B cell (primary cell): ENCODE measurements around the gene TRAF4. TPM values are rescaled to one million over a fixed set of nuclear protein-coding genes. Genes with fewer than 3 reads are reported as not detected.

Experiments
- ATAC-seq: fragments of 200-7000 bp; cut with Tn5 transposase; one replicate; pipeline ENCODE4 v1.10.0; 2021; ENCODE audit warnings: low read depth, mild to moderate bottlenecking, moderate number of reproducible peaks, moderate library complexity
- CTCF ChIA-PET: fragments of 350-600 bp; sonication (Branson Sonifier 250); formaldehyde crosslinking; loops from one replicate; lab custom pipeline; 2021; ENCODE audit warnings: antibody characterized with exemption, inconsistent platforms; lab: Charles Lee
- POLR2A ChIA-PET: fragments of 350-600 bp; sonication (Branson Sonifier 250); formaldehyde crosslinking; loops from one replicate; lab custom pipeline; 2021; ENCODE audit warnings: antibody characterized with exemption; lab: Charles Lee
- DNase-seq: peaks from one replicate; pipeline ENCODE4 v3.0.0; 2013
- H2AFZ ChIP-seq: 2 replicates; pipeline ENCODE4 v1.6.1; 2012; ENCODE audit warnings: mild to moderate bottlenecking, low read depth, low read length; ENCODE audit not compliant: insufficient read depth, poor library complexity, severe bottlenecking
- H3K27ac ChIP-seq, 2 donors: 1 replicate in 1 of 2; 2 replicates in 1 of 2; pipeline ENCODE4 v1.5.1; 2012 to 2013; ENCODE audit warnings: low read length in 2 of 2, mild to moderate bottlenecking in 2 of 2, moderate library complexity in 1 of 2
- H3K27me3 ChIP-seq, 4 experiments: fragments of 200-600 bp in 1 of 4; sonication (generic) in 1 of 4; replicated peaks in 1 of 4; 1 replicate in 2 of 4; 2 replicates in 2 of 4; pipeline versions ENCODE4 v1.6.1 to v1.7.0; 2013 to 2016; ENCODE audit warnings: low read length in 3 of 4, mild to moderate bottlenecking in 2 of 4, mixed read lengths in 1 of 4, moderate library complexity in 1 of 4; ENCODE audit not compliant: insufficient read depth in 4 of 4, control insufficient read depth in 3 of 4; ENCODE audit errors: control extremely low read depth in 1 of 4
- H3K36me3 ChIP-seq, 2 experiments: replicated peaks in 1 of 2; 1 replicate in 1 of 2; 2 replicates in 1 of 2; pipeline versions ENCODE4 v1.6.1 to v1.7.1; 2013; ENCODE audit warnings: low read length in 1 of 2; ENCODE audit not compliant: insufficient read depth in 2 of 2, control insufficient read depth in 1 of 2; ENCODE audit errors: control extremely low read depth in 1 of 2, extremely low read depth in 1 of 2
- H3K4me1 ChIP-seq, 2 donors: fragments of 200-600 bp in 1 of 2; sonication (generic) in 1 of 2; 1 replicate in 1 of 2; 2 replicates in 1 of 2; pipeline versions ENCODE4 v1.5.1 to v1.6.1; 2013 to 2017; ENCODE audit warnings: low read length in 2 of 2; ENCODE audit not compliant: control insufficient read depth in 2 of 2, insufficient read depth in 2 of 2
- H3K4me2 ChIP-seq: replicated peaks from 2 replicates; pipeline ENCODE3; 2012; ENCODE audit warnings: mild to moderate bottlenecking, low read depth, low read length; ENCODE audit not compliant: poor library complexity, severe bottlenecking
- H3K4me3 ChIP-seq, 5 experiments: fragments of 200-600 bp in 1 of 5; sonication (generic) in 1 of 5; 1 replicate in 3 of 5; 2 replicates in 2 of 5; pipeline versions ENCODE4 v1.5.1 to v1.7.0; 2011 to 2016; ENCODE audit warnings: low read length in 4 of 5, mild to moderate bottlenecking in 4 of 5, low read depth in 2 of 5, control low read depth in 1 of 5, moderate library complexity in 1 of 5; ENCODE audit not compliant: insufficient read depth in 1 of 5; ENCODE audit errors: control extremely low read depth in 1 of 5, extremely low read depth in 1 of 5
- H3K79me2 ChIP-seq: fragments of 200-600 bp; sonication (generic); one replicate; pipeline ENCODE4 v1.6.0; 2016; ENCODE audit warnings: low read length; ENCODE audit not compliant: control insufficient read depth, insufficient read depth
- H3K9ac ChIP-seq: fragments of 200-600 bp; sonication (generic); 2 replicates; pipeline ENCODE4 v1.6.1; 2017; ENCODE audit warnings: mild to moderate bottlenecking, low read length, moderate library complexity
- H3K9me3 ChIP-seq, 3 donors: one replicate each; pipeline versions ENCODE4 v1.6.1 to v1.7.1; 2013; ENCODE audit warnings: low read length in 2 of 3; ENCODE audit not compliant: control insufficient read depth in 2 of 3, insufficient read depth in 1 of 3; ENCODE audit errors: control extremely low read depth in 1 of 3
- H4K20me1 ChIP-seq: 2 replicates; pipeline ENCODE4 v1.6.0; 2012; ENCODE audit warnings: mild to moderate bottlenecking, low read length; ENCODE audit not compliant: insufficient read depth, control insufficient read depth, poor library complexity, severe bottlenecking
- H3K27ac Mint-ChIP-seq: one replicate; pipeline ENCODE4 v1.8.0; 2021; ENCODE audit warnings: mixed read lengths
- H3K27me3 Mint-ChIP-seq: one replicate; pipeline ENCODE4 v1.8.0; 2021; ENCODE audit warnings: mixed read lengths
- H3K4me1 Mint-ChIP-seq: one replicate; pipeline ENCODE4 v1.8.0; 2021; ENCODE audit warnings: mixed read lengths
- H3K4me3 Mint-ChIP-seq: one replicate; pipeline ENCODE4 v1.8.0; 2021; ENCODE audit warnings: mixed read lengths
- H3K9me3 Mint-ChIP-seq: one replicate; pipeline ENCODE4 v1.8.0; 2022; ENCODE audit warnings: mixed read lengths; ENCODE audit not compliant: insufficient read depth
- CTCF ChIP-seq: fragments of 200-600 bp; IDR thresholded peaks from one replicate; pipeline ENCODE4 v1.8.0; 2022; ENCODE audit warnings: antibody characterized with exemption, mild to moderate bottlenecking
- EZH2 ChIP-seq: IDR thresholded peaks from 2 replicates; pipeline ENCODE4 v1.6.1; 2012; ENCODE audit warnings: borderline replicate concordance, low read depth, mild to moderate bottlenecking, moderate library complexity, low read length; ENCODE audit not compliant: insufficient read depth, poor library complexity, severe bottlenecking
- WGBS: methylation state at CpG from one replicate; pipeline ENCODE4 v1.1.5; 2013; ENCODE audit warnings: missing lambda C conversion rate; ENCODE audit not compliant: insufficient coverage; 5-methylcytosine and 5-hydroxymethylcytosine counted together
- intact Hi-C: fragments of 100-400 bp; cut with micrococcal nuclease; formaldehyde crosslinking; loops from one replicate; pipeline ENCODE4 v1.10.0; 2022
- polyA plus RNA-seq: library from polyadenylated mRNA; depleted of rRNA; stranded (reverse); fragments of >200 nt; gene quantifications from 2 replicates; pipeline ENCODE4 v1.2.3, GENCODE V29; 2012
- total RNA-seq, 2 donors: library from RNA; stranded (reverse); fragments of 120-200 nt in 1 of 2; gene quantifications; 1 replicate in 1 of 2; 2 replicates in 1 of 2; pipeline versions ENCODE4 v1.2.3 to v1.2.4, GENCODE V29; 2013 to 2022

Gene TRAF4
- total and polyA plus RNA-seq, 2 donors (not counting 1 experiment from before 2014, with no cell fraction given), result 226 to 683 TPM

- no peak for ATAC-seq
- 97% methylated on average over 32 of the region's 32 CpGs for WGBS
- Histone ChIP-seq H3K27me3 (no peaks in the 10 kb centered on the region), H3K27ac (no peak overlapping the region), H3K4me3 (no peak overlapping the region), H3K4me2 (no peak overlapping the region), H3K79me2 (peaks cover 36% of the 10 kb centered on the region), H3K36me3 (peaks cover 7 to 34% of the 10 kb centered on the region in 2 experiments), H4K20me1 (peaks cover 28% of the 10 kb centered on the region), H3K4me1 (peaks cover 0 to 8% of the 10 kb centered on the region in 2 donors), H3K9me3 (no peaks in the 10 kb centered on the region), H3K9ac (no peak overlapping the region), H2AFZ (no peak overlapping the region)
- TF ChIP-seq CTCF, result no peak
- no peak for TF ChIP-seq EZH2
- ChIA-PET POLR2A (no interaction called here), CTCF (interaction anchor here (1.0 kb wide), 1 partner anchor 31 kb away, joined by 4 read pairs; no protein-coding TSS in a partner anchor)
- H3K4me1 Mint-ChIP-seq, result peaks cover 9% of the 10 kb centered on the region
- H3K27me3 Mint-ChIP-seq, result no peaks in the 10 kb centered on the region
- no peak overlapping the region for H3K27ac Mint-ChIP-seq
- H3K9me3 Mint-ChIP-seq, result no peaks in the 10 kb centered on the region
- peak; percentile 31 for DNase-seq
- intact Hi-C loops, result no loop called here
- no peak overlapping the region for H3K4me3 Mint-ChIP-seq
These were observed 14.8 kb downstream of the TRAF4 start for GRCh38 chr17:28758411-28759121.

DNA sequence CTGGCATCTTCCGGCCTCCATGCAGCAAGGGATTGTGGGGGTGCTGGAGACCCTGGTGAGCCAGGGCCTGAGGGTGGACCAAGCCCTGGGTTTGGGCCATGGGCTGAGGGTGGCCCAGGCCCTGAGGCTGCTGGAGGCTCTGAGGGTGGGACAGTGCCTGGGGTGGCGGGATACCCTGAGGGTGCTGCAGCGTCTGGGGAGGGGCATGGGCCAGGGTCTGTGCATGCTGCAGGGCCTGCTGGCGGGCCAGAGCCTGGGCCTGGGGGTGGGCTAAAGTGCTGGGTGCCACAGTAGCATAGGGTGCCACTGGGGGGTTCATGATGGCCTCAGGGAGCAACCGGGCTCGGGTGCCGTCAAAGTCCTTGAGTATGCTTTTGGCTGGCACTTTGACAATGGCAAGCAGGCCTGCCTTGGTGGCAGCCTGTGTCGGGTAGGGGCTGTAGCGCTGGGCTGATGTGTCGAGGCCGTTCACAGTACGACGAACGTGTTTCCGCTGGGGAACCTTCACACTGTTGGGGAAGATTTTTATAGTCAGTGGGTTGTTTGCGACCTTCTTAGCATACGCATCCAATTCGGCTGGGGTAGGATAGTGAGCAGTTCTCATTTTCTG is 15.6 kb downstream of the TRAF4 start:
- intact Hi-C loops, result no loop called here
- no peak overlapping the region for H2AFZ ChIP-seq
- no peaks in the 10 kb centered on the region for H3K27me3 ChIP-seq
- H3K4me1 Mint-ChIP-seq, result peaks cover 11% of the 10 kb centered on the region
- H3K9me3 Mint-ChIP-seq, result no peaks in the 10 kb centered on the region
- CTCF ChIA-PET, result interaction anchor here (6.6 to 7.6 kb wide), 5 partner anchors 9 to 194 kb away, joined by 58 to 137 read pairs (median 112); partner anchors contain the start of genes DHRS13, FLOT2, NEK8 and PHF12
- peaks cover 29% of the 10 kb centered on the region for H4K20me1 ChIP-seq
- H3K27me3 Mint-ChIP-seq, result no peaks in the 10 kb centered on the region
- no peak overlapping the region for H3K27ac ChIP-seq
- H3K4me3 ChIP-seq, result no peak overlapping the region
- peaks cover 39% of the 10 kb centered on the region for H3K79me2 ChIP-seq
- H3K4me1 ChIP-seq, result peaks cover 0 to 8% of the 10 kb centered on the region in 2 donors
- POLR2A ChIA-PET, result no interaction called here
- H3K4me2 ChIP-seq, result no peak overlapping the region
- H3K27ac Mint-ChIP-seq, result no peak overlapping the region
- DNase-seq (peak; percentile 25), ATAC-seq (no peak)
- over 99% methylated on average over 18 of the region's 18 CpGs for WGBS
- peaks cover 7 to 34% of the 10 kb centered on the region in 2 experiments for H3K36me3 ChIP-seq
- no peak overlapping the region for H3K4me3 Mint-ChIP-seq
- H3K9ac ChIP-seq, result no peak overlapping the region
- no peak for TF ChIP-seq EZH2
- TF ChIP-seq CTCF, result no peak
- no peaks in the 10 kb centered on the region for H3K9me3 ChIP-seq
